ENCODE data around the gene SLA2.

- no peak for TF ChIP-seq CTCF (IDR thresholded peaks at IDR 0.05)
- no peak for TF ChIP-seq POLR2A (IDR thresholded peaks at IDR 0.05)
These were observed 34.4 kb downstream of the SLA2 start for GRCh38 chr20:36611625-36612024.
